GM21423 (cell line): ENCODE measurements around the gene SACM1L.

ENCODE experiments used
- ATAC-seq: cut with Tn5 transposase; IDR thresholded peaks from one replicate; pipeline ENCODE4 v1.9.1; 2021; ENCODE audit warnings: mild to moderate bottlenecking, moderate library complexity; ENCODE audit not compliant: unreplicated experiment

SACM1L gene, protein sequence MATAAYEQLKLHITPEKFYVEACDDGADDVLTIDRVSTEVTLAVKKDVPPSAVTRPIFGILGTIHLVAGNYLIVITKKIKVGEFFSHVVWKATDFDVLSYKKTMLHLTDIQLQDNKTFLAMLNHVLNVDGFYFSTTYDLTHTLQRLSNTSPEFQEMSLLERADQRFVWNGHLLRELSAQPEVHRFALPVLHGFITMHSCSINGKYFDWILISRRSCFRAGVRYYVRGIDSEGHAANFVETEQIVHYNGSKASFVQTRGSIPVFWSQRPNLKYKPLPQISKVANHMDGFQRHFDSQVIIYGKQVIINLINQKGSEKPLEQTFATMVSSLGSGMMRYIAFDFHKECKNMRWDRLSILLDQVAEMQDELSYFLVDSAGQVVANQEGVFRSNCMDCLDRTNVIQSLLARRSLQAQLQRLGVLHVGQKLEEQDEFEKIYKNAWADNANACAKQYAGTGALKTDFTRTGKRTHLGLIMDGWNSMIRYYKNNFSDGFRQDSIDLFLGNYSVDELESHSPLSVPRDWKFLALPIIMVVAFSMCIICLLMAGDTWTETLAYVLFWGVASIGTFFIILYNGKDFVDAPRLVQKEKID

DNA sequence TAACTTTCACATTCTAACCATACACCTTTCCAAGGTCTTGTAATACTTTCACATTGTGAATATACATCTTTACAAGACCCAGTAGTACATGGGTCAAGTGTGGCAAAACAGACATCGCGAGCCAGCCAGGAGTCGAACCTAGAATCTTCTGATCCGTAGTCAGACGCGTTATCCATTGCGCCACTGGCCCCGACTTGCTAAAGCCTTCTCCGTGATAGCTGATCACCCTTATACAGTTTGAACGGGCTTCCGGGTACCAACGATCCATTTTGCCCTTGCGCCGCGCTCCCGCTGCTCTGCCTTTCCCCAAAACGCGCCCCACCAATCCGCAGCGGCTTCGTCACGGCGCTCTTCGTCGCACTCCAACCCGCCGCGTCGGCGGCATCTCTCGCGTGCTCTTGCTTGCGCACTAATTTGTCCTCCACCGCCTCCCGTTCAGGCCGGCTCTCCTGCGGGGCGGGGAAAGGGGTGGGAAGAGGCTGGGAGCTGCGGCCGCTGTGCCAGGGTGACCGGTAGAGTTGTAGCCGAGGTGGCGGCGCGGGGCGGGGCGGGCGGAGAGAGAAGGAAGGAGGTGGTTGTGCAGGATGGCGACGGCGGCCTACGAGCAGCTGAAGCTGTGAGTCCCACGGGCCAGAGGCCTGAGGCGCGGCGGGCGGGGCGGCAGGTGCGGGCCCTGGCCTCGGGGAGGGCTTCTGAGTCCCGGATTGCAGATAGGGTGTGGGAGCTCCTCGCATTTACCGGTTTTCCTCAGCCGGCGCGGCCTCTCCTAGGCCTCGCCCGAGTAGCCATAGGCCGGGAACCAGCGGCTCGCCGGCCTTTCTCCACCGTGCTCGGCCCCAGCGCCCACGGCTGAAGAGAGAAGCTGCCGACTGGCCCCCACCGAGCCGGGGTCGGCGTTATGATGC lies at the start of gene SACM1L:
TSS of gene SACM1L (plus strand) at position 515 of the 905 bp plus-strand sequence. CDS start at position 585, 70 bp downstream.
- ATAC-seq, result peak; percentile 87

DNA sequence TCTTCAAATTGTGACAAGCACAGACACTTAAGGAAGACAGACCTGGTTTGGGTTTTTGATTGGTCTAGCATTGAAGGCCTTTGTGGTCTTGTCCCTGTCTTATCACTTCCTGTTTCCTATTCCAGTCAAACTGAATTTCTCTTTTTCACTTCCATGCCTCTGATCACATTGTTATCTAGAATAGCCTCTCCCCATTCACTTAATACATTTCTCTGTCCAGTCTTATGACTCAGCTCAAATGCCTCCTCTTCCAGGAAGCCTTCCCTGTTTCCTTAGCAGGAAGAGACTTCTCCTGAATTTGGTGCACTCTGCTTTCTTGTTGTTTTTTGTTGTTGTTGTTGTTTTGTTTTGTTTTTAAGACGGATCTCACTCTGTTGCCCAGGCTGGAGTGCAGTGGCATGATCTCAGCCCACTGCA lies 49.1 kb upstream of the SACM1L start:
- no peak for ATAC-seq

DNA sequence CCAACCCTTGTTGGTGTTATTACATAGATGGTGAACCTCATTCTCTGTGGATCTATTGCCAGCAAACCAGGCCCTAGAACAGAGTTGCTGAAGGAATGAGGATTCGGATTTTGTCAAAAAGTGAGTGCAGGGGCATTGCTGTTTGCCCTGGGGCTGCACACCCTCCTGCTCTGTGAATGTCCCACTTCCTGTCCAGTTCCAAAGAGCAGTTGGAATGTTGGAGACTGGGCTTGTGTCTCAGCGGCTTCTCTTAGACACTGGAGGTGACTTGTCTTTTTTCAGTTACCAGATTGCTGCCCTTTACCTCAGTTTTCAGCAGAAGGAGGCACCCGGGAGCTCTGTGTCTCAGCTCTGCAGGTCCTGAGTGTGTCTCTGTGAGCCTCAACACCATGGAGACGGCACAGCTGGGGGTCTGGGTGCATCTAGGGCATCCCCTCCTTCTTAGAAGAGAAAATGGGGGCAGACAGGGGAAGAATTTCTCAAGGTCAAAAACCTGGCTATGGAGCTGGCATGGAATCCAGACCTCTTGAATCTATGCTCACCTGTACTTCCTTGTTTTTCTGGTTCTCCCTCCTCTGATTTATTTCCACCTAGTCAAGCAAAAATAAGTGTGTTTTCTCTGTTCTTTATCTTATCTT lies 48.4 kb upstream of the SACM1L start:
- no peak for ATAC-seq

DNA sequence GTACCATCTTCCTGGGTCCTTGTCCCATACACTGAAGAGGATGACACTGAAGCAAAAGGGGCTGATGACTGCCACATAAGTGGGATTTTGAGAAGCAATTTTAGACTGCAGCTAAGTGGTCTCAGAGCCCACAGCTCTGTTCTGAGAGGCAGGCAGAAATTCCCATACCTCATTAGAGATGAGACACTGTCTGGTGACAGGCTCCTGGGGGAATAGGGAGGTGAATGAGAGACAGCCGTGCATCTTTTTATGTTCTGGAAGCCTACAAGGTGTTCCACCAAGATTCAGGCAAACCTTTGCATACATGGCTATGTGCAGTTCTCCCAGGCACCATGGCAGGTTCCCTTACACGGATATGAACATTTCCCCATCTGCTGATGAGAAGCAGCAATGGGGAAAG lies 47.4 kb upstream of the SACM1L start:
- ATAC-seq, result no peak

DNA sequence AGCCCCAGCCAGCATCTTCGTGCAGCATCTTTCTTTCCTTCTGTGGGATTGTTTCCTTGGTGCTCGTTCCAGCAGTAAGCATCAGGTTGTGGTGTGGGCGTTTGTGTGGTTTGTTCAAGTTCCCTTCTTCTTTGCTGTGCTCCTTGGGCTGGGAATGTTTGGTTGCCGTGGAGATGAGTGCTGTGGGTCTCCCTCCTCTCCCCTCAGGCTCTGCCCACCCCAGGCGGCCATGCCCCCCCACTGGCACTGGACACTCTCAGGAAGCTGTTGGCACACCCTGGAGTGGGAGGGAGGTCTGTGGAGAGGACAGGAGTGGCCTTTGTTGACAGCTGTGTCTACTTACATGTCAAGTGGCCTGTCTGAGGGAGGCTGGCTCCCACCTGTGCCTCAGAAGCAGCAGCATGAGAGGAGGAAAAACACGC lies 46.5 kb upstream of the SACM1L start:
- no peak for ATAC-seq

DNA sequence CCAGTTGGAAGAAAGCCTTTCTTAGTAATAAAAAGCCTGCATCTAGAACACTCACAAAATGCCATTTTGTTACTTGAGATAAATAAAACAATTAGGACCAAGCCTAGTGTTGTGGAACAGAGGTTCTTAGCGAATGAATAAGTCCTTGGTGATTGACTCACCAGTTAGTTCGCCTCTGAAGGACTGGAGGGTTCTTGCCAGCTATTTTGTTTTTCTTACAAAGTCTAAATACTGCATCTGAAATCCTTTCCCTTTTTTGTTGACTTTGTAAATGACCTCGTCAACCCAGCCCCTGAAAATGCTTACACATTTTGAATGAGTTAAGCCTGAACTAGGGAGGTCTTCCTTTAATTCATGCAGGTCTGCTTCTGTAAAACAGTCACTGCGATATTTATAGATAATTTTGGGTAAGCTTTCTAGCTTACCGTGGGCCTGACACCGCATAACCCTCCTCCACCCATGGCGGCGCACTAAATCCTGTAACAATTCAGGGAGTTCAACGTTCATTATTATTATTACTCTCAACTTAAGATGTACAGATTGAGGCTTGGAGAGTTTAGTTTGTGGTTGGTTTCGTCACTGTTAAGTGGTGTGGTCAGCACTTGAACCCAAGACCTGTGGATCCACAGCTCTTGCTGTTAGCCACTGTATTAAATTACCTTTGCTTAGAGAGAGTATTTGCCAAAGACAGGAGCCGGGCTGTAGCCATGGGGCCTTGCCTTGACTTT lies 45.0 kb upstream of the SACM1L start:
- no peak for ATAC-seq

DNA sequence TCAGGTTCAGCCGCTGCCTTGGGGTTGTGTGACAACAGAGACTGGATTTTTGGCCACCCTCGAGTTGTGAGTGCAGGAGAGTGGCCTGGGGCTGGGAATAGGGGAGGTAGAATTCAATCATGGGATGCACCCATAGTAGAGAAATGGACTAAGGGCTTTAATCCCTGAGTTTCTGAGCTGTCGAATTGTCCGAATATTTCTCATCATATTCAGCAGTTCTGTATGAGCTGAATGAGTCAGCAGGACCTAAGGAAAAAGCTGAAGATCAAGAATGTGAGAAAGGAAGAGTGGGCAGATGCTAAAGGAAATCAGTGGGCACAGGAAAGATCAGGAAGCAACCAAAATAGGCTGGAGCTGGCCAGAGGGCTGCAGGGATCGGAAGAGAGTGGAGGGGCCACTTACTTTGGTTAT lies 44.4 kb upstream of the SACM1L start:
- ATAC-seq, result no peak

DNA sequence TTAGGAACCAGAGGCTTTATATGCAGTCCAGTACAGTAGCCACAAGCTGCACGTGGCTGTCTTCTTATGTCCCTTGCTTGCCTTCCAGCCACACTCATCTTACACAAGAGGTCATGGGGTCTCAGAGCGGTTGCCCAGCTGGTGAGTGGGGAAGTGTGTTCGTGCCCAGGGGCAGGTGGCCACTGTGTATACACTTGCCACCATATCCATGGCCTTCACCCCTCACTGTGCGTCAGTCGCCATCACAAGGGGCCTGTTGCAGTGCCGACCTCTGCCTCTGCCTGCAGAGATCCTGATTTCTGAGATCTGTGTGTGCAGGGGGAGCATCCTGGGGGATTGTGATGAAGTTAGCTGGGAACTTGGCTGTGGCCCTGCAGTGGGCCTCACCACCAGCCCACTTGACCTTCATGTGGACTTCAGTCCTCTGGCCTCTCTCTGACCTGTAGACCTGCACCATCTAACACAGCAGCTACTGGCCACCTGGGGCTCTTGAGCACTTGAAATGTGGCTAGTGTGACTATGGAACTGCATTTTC lies 43.1 kb upstream of the SACM1L start:
- no peak for ATAC-seq

DNA sequence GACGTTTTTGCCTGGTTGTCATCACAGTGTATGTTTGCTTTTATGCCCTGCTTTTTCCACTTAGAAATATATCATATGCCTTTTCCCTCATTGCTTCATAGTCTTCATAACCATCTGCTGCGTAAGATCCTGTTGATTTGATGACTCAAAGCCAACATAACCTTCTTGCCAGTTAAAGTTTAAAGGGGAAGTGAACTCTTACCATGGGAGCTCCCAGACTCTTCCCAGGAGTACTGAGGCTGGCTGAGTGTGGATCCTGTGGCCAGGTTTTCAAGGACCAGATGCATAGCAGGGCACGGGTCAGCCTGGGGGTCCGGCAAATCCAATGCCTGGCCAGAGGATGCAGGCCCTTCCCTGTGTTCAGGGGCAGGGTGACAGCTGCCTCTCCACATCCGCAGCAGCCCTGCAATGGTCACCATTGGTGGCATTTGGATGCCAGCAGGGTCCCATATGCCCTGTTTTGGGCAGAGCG lies 42.0 kb upstream of the SACM1L start:
- ATAC-seq, result no peak

DNA sequence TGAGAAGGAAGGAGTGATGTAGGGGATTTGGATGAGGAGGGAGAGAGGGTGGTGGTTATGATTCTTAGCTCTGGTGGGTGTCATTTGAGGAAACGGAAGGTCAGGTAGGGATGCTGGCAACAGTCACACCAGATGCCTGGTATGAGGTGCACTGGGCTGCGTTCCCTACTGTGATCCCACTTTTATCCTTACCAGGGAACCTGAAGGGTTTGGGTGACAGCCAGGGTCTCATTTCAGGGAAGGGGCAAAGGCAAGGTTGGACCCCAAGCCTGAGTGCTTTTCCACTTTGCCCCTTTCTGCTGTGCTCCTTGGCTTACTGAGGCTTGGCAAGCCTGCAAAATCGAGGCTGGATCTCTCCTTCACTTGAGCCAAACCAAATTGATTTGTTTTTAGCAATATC lies 36.0 kb upstream of the SACM1L start:
- ATAC-seq, result no peak

DNA sequence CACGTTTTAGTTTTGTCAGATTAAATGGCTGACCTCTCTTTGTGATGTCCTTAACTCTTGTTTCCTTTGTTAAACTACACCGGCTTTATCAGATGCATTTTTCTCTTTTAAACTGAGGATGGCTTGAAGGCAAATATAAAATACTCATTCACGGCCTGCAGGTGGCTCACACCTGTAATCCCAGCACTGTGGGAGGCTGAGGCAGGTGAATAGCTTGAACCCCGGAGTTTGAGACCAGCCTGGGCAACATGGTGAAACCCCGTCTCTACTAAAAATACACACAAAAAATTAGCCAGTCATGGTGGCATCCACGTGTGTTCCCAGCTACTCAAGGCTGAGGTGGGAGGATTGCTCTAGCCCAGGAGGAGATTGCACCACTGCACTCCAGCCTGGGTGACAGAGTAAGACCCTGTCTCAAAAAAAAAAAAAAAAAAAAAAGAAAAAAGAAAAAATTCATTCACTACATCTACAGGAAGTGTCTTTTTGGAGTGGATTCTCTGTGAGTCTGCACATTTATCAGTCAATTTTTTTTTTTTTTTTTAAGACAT lies 34.7 kb upstream of the SACM1L start:
- no peak for ATAC-seq

DNA sequence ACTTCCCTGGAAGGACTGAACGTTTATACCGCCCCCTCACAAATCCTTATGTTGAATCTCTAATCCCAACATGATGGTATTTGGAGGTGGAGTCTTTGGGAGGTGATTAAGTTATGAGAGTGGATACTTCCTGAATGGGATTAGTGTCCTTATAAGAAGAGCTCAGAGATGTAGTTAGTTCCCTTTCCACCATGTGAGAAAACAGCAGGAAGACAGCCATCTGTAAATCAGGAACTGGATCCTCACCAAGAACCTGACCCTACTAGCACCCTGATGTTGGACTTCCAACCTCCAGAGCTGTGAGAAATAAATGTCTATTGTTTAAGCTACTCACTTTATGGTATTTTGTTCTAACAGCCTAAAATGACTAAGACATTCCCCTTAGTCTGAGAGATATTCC lies 33.3 kb upstream of the SACM1L start:
- no peak for ATAC-seq

DNA sequence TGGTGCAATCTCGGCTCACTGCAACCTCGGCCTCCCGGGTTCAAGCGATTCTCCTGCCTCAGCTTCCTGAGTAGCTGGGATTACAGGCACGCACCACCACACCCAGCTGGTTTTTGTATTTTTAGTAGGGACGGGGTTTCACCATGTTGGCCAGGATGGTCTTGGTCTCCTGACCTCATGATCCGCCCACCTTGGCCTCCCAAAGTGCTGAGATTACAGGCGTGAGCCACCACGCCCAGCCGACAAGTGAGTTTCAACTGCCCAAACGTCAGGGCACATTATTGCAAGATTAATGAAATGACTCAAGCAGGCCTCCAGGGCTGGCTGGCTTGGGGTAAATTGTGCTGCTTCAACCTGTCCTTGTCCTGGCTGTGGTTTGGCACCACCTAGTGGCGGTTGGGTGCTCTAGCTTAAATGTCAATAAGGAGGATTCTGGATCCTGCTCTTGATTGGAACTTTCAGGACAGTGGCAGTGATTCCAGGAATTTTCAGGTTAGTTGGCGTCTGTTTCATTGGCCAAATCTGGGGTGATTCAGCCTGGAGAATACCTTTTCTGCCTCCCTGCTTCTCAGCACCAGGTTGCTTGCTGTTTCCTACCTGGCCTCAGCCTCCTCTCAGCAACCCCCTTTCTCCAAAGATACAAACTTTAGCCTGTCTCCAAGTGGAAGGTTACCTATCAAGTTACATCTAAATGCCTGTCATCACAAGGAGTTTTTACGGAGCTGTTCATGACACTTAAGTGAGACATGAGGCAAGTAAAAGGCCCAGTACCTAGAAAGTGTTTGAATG lies 32.4 kb upstream of the SACM1L start:
- peak; percentile 65 for ATAC-seq

DNA sequence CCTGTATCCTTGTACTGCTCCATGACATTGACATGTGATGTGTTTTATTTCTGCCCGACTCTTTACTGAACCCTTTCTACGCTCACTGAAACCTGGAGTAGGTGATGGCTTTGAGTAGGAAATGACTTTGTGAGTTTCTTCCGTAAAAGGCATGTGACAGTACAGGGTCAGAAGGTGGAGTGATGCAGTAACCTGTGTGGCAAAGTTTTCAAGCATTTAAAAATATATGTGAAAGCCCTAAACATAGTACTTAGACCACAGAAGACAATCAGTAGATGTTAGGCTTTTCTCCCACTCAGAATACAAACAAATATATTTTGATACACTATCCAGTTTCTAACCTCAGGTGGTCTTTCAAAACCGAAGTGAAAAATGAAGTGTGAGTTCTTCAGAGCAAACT lies 31.3 kb upstream of the SACM1L start:
- ATAC-seq, result peak; percentile 54

DNA sequence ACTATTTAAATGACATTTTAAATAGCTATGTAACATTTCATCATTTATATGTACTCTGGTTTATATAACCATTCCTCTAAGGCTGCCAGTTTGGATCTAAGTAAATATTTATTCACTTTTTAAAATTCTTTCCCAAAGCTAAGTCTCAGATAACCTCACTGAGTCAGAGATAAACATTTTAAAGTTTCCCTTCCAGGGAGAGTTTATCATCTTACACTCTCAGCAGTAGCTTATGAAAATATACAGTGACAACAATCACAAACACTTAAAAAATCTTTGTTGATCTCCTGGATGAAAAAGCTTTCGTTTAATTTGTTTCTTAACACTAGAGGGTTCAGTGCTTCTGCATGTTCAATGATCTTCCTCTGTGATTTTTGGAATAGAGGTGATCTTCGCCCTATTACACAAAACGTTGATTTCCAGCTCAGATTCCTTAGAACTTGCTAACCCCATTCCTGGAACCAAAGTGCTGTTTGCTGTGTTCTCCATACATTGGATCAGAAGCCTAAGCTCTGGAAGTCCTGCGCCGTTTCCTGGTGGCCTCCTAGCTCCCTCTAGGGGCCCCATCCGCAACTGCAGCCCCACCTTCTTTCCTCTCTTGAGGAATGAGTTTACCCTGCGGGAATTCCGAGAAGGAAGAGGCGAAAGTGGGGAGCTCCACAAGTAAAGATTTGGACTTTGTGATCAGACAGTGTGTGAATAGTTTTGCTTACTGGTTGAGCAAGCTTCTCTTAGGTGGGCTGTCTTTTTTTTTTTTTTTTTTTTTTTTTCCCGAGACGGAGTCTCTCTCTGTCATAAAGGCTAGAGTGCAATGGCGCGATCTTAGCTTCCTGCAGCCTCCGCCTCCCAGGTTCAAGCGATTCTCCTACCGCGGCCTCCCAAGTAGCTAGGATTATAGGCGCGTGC lies 29.3 kb upstream of the SACM1L start:
- ATAC-seq, result no peak

DNA sequence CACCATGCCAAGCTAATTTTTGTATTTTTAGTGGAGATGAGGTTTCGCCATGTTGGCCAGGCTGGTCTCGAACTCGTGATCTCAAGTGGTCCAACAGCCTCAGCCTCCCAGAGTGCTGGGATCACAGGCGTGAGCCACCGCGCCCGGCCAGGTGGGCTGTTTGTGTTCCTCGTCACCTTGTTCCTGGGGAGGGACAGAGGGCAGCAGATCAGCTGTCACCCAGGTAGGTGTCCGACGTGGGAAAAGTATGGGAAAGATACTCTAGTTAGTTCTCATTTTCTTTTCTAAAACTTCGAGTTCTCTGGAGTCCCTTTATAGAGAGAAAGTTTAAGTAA lies 28.7 kb upstream of the SACM1L start:
- no peak for ATAC-seq

DNA sequence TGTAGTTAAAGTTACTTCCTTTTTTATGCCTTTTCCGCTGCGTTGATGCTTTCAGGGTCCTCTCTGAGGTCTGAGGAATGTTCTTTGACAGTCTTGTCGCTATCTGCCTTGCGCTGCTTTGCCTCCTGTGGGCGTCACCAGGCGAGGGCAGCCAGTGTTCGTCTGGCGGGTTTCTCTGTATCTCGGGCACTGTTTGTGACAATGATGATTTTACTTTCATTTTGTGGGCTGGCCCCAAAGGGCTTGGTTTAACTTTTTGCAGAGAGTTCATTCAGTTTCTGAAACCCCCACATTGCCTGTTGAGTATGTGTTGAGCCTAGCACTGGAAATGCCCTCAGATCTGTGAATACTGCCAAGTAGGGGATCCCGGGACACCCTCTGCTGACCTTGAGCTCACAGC lies 24.6 kb upstream of the SACM1L start:
- ATAC-seq, result peak; percentile 76

DNA sequence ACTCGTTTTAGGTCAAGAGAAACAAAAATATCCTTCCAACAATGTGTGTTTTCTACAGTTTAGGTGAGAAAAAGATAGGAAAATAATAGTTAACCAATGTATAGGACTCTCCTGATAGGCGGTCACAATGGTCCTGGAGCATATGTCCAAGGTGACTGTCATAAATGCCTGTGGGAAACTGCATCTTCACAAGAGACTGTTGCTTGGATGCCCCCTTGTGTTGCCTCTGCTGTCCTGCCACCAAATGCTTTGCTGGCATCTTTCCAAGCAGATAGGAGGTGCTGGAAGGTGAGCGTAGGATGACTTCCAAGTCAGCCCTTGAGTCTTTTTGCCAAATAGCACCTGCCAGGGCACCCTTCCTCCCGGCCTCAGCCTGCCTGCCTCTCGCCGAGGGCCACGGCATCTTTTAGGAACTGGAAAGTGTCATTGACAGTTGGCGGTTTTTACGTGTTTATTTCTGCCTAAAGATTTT lies 24.1 kb upstream of the SACM1L start:
- ATAC-seq, result no peak
